Neutrophil (primary cell): ENCODE measurements around the gene RNF220.

ENCODE experiments used
- H3K27ac ChIP-seq: fragments of 200-600 bp; sonication (generic); 2 replicates; pipeline ENCODE4 v1.5.1; 2016; ENCODE audit warnings: mild to moderate bottlenecking, moderate library complexity
- H3K27me3 ChIP-seq: fragments of 200-600 bp; sonication (generic); 2 replicates; pipeline ENCODE4 v1.6.0; 2016; ENCODE audit warnings: mild to moderate bottlenecking
- H3K36me3 ChIP-seq: fragments of 200-600 bp; sonication (generic); 2 replicates; pipeline ENCODE4 v1.5.1; 2017
- H3K4me1 ChIP-seq, 2 experiments: fragments of 200-600 bp in 1 of 2; sonication (generic) in 1 of 2; 1 replicate in 1 of 2; 2 replicates in 1 of 2; pipeline versions ENCODE4 v1.5.1 to v1.6.1; 2013 to 2016; ENCODE audit warnings: low read depth in 1 of 2, low read length in 1 of 2, mild to moderate bottlenecking in 1 of 2, moderate library complexity in 1 of 2; ENCODE audit not compliant: control insufficient read depth in 1 of 2, insufficient read depth in 1 of 2
- H3K4me3 ChIP-seq, 2 experiments: fragments of 200-600 bp in 1 of 2; sonication (generic) in 1 of 2; 1 replicate in 1 of 2; 2 replicates in 1 of 2; pipeline ENCODE4 v1.5.1; 2013 to 2016; ENCODE audit warnings: low read depth in 1 of 2, low read length in 1 of 2, mild to moderate bottlenecking in 1 of 2, moderate library complexity in 1 of 2
- H3K9me3 ChIP-seq: fragments of 200-600 bp; sonication (generic); 2 replicates; pipeline ENCODE4 v1.5.1; 2016
- TF ChIP-seq, protein P1 (sequence below): fragments of 200-600 bp; sonication (generic); IDR thresholded peaks from 2 replicates; pipeline ENCODE4 v1.5.1; 2016; ENCODE audit warnings: antibody characterized with exemption

RNF220 gene

DNA sequence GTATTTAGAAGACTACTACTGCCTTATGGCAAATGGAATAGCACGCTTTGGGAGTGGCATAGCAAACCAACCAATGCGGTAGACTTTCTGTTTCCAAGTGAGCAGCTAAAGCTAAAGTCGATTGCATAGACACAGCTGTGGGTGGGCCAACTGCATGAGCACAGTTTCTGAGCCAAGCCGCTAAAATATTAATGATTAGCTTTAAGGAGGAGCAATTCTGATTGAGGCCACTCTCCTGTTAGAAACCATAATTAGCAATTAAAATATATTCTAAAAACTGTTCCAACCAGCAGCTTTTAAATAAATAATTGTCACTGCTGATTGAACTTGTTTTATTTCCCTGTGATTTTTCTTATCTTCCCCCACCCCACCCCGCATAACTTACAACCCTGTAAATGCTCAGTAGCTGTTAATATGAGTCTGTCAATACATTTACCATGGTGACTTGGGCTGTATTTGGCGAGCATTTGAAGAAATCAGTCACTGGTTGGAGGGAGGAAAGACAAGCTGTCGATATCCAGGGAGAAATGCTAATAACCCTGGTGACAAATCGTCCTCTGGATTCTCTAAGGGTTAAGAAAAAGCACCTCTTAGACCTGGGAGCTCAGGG is 32.2 kb downstream of the RNF220 start:
- Histone ChIP-seq H3K4me3 (no peak overlapping the region), H3K4me1 (peaks cover 0 to 11% of the 10 kb centered on the region in 2 experiments), H3K27ac (no peak overlapping the region), H3K36me3 (no peaks in the 10 kb centered on the region), H3K9me3 (no peaks in the 10 kb centered on the region), H3K27me3 (no peaks in the 10 kb centered on the region)
- TF ChIP-seq, protein P1, sequence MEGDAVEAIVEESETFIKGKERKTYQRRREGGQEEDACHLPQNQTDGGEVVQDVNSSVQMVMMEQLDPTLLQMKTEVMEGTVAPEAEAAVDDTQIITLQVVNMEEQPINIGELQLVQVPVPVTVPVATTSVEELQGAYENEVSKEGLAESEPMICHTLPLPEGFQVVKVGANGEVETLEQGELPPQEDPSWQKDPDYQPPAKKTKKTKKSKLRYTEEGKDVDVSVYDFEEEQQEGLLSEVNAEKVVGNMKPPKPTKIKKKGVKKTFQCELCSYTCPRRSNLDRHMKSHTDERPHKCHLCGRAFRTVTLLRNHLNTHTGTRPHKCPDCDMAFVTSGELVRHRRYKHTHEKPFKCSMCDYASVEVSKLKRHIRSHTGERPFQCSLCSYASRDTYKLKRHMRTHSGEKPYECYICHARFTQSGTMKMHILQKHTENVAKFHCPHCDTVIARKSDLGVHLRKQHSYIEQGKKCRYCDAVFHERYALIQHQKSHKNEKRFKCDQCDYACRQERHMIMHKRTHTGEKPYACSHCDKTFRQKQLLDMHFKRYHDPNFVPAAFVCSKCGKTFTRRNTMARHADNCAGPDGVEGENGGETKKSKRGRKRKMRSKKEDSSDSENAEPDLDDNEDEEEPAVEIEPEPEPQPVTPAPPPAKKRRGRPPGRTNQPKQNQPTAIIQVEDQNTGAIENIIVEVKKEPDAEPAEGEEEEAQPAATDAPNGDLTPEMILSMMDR: no peak

DNA sequence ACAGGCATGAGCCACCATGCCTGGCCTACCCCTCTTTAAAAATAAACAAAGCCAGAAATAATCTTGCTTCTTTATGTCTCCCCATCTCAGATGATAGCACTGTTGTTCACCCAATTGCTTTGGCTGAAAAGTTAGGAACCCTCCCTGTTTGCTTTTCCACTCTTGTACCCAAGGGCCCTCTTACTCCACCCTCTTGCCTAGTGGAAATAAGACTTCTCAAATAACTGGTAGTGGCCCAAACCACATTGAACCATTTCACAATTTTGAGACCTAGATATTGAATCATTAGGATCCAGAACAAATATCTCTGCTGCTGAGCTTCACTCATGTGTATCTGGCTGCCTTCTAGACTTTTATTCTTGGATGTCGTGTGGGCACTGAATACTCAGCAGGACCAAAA is 37.7 kb downstream of the RNF220 start:
- Histone ChIP-seq H3K27ac (no peak overlapping the region), H3K4me1 (no peaks in the 10 kb centered on the region), H3K4me3 (no peak overlapping the region), H3K9me3 (no peaks in the 10 kb centered on the region), H3K27me3 (no peaks in the 10 kb centered on the region), H3K36me3 (no peaks in the 10 kb centered on the region)
- TF ChIP-seq, protein P1: no peak

DNA sequence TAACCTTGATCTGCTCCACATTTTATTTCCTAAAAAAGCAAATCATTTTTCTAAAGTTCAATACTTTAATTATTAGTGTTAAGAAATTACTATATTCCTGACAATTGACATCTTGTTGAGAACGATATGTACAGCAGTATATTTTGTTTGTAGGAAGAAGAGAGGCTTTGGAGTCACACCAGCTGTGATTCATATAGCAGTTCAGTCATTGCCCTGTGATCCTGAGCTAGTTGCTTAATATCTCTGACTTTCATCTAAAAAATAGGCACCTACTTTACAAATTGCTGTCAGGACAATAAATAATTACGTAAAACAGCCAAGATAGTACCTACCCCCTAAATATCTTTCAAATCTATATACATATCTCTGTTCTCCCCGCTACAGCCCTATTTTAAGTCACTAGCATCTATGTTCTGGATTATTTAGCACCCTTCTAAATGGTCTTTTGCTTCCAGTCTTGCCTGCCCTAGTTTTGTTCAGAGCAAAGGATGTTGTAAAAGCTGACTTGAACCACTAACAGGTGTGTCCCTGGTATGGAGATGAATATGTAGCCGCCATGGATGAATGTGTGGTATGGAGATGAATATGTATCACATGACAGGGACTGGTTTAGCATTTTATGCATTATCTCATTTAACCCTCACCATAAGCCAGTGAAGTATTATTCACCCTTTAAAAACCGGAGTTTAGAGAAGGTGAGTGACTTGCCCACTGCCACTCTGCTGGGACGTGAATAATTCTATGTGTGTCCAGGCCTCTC is 42.2 kb downstream of the RNF220 start:
- Histone ChIP-seq H3K27ac (no peak overlapping the region), H3K4me1 (peaks cover 0 to 6% of the 10 kb centered on the region in 2 experiments), H3K4me3 (no peak overlapping the region), H3K9me3 (no peaks in the 10 kb centered on the region), H3K27me3 (no peaks in the 10 kb centered on the region), H3K36me3 (no peaks in the 10 kb centered on the region)
- TF ChIP-seq, protein P1: no peak

GRCh38 chr1:44453798-44454349 is 48.8 kb downstream of the RNF220 start:
- H3K27me3 ChIP-seq: no peaks in the 10 kb centered on the region
- H3K9me3 ChIP-seq: no peaks in the 10 kb centered on the region
- H3K36me3 ChIP-seq: no peaks in the 10 kb centered on the region
- H3K4me1 ChIP-seq: peaks cover 0 to 10% of the 10 kb centered on the region in 2 experiments
- H3K4me3 ChIP-seq: no peak overlapping the region
- no peak overlapping the region for H3K27ac ChIP-seq
- TF ChIP-seq, protein P1: no peak

GRCh38 chr1:44454704-44455103 is 49.6 kb downstream of the RNF220 start:
- no peak overlapping the region for H3K4me3 ChIP-seq
- no peak overlapping the region for H3K27ac ChIP-seq
- no peaks in the 10 kb centered on the region for H3K27me3 ChIP-seq
- TF ChIP-seq, protein P1: no peak
- no peaks in the 10 kb centered on the region for H3K9me3 ChIP-seq
- H3K36me3 ChIP-seq: no peaks in the 10 kb centered on the region
- H3K4me1 ChIP-seq: peaks cover 0 to 11% of the 10 kb centered on the region in 2 experiments
